ENCODE measurements around the gene GABRP. TPM values are rescaled to one million over a fixed set of nuclear protein-coding genes. Genes with fewer than 3 reads are reported as not detected.
"Not testable (repeated sequence)": the region's sequence is repeated elsewhere in the genome, so short reads cannot be mapped to it uniquely, and the experiment has no call there.

GABRP gene
- total and polyA plus RNA-seq, 4 donors, result 0.08 to 0.17 TPM; not detected in 2

GRCh38 chr5:170753311-170753710, 30.2 kb upstream of the GABRP start:
- DNase-seq (ENCODE audit: low spot score), result no peak
- Histone ChIP-seq H3K9me3 (ENCODE audit: control insufficient read depth in 4 of 4, low read length in 3 of 4) (no peaks in the 10 kb centered on the region), H3K36me3 (ENCODE audit: control insufficient read depth in 4 of 4, insufficient read depth in 3 of 4, low read depth in 1 of 4, low read length in 3 of 4) (no peaks in the 10 kb centered on the region), H3K27ac (ENCODE audit: low read depth in 1 of 2, low read length in 2 of 2) (no peak overlapping the region), H3K4me1 (ENCODE audit: control insufficient read depth in 4 of 4, insufficient read depth in 4 of 4, low read length in 3 of 4) (no peaks in the 10 kb centered on the region), H3K9ac (ENCODE audit: low read depth in 1 of 2, low read length in 2 of 2) (no peak overlapping the region), H3K4me3 (ENCODE audit: low read depth in 1 of 3, low read length in 3 of 3) (no peak overlapping the region), H3K27me3 (ENCODE audit: control insufficient read depth in 4 of 4, insufficient read depth in 4 of 4, low read length in 3 of 4) (peaks cover 0 to 9% (median 2%) of the 10 kb centered on the region in 4 donors)
- TF ChIP-seq JUND (IDR thresholded peaks at IDR 0.05) (no peak), ATF3 (IDR thresholded peaks at IDR 0.05) (no peak), EGR1 (IDR thresholded peaks at IDR 0.05; ENCODE audit: low read depth in 2 of 2) (no peak), TAF1 (conservative IDR thresholded peaks at IDR 0.05) (no peak)

GRCh38 chr5:170754508-170754907, 29.0 kb upstream of the GABRP start:
- H3K4me1 ChIP-seq (ENCODE audit: control insufficient read depth in 4 of 4, insufficient read depth in 4 of 4, low read length in 3 of 4); H3K36me3 ChIP-seq (ENCODE audit: control insufficient read depth in 4 of 4, insufficient read depth in 3 of 4, low read depth in 1 of 4, low read length in 3 of 4); H3K9me3 ChIP-seq (ENCODE audit: control insufficient read depth in 4 of 4, low read length in 3 of 4); H3K27me3 ChIP-seq (ENCODE audit: control insufficient read depth in 4 of 4, insufficient read depth in 4 of 4, low read length in 3 of 4); DNase-seq (ENCODE audit: low spot score); H3K9ac ChIP-seq (ENCODE audit: low read depth in 1 of 2, low read length in 2 of 2); H3K4me3 ChIP-seq (ENCODE audit: low read depth in 1 of 3, low read length in 3 of 3); H3K27ac ChIP-seq (ENCODE audit: low read depth in 1 of 2, low read length in 2 of 2): not testable (repeated sequence)
- WGBS, result 80% methylated on average over 2 of the region's 2 CpGs

GRCh38 chr5:170755679-170756456, 27.7 kb upstream of the GABRP start:
- Histone ChIP-seq H3K4me1 (ENCODE audit: control insufficient read depth in 4 of 4, insufficient read depth in 4 of 4, low read length in 3 of 4) (no peaks in the 10 kb centered on the region), H3K27me3 (ENCODE audit: control insufficient read depth in 4 of 4, insufficient read depth in 4 of 4, low read length in 3 of 4) (peaks cover 0 to 3% (median 0%) of the 10 kb centered on the region in 4 donors), H3K9me3 (ENCODE audit: control insufficient read depth in 4 of 4, low read length in 3 of 4) (no peaks in the 10 kb centered on the region), H3K4me3 (ENCODE audit: low read depth in 1 of 3, low read length in 3 of 3) (no peak overlapping the region), H3K36me3 (ENCODE audit: control insufficient read depth in 4 of 4, insufficient read depth in 3 of 4, low read depth in 1 of 4, low read length in 3 of 4) (no peaks in the 10 kb centered on the region), H3K27ac (ENCODE audit: low read depth in 1 of 2, low read length in 2 of 2) (no peak overlapping the region), H3K9ac (ENCODE audit: low read depth in 1 of 2, low read length in 2 of 2) (no peak overlapping the region)
- no peak for DNase-seq (ENCODE audit: low spot score)
- 83% methylated on average over 7 of the region's 7 CpGs for WGBS
- no peak for TF ChIP-seq GABPA (IDR thresholded peaks at IDR 0.05 in 1 of 2, conservative IDR thresholded peaks at IDR 0.05 in 1 of 2)
- TF ChIP-seq YY1 (IDR thresholded peaks at IDR 0.05), result no peak
- no peak for TF ChIP-seq ATF3 (IDR thresholded peaks at IDR 0.05)
- no peak for TF ChIP-seq TAF1 (conservative IDR thresholded peaks at IDR 0.05)
- no peak for TF ChIP-seq HNF4G (IDR thresholded peaks at IDR 0.05)

- 87% methylated on average over 8 of the region's 8 CpGs for WGBS
- H3K4me3 ChIP-seq (ENCODE audit: low read depth in 1 of 3, low read length in 3 of 3), result no peak overlapping the region
- TF ChIP-seq RAD21 (IDR thresholded peaks at IDR 0.05) (no peak), FOXA1 (IDR thresholded peaks at IDR 0.05) (no peak), EGR1 (IDR thresholded peaks at IDR 0.05; ENCODE audit: low read depth in 2 of 2) (no peak), CTCF (IDR thresholded peaks at IDR 0.05; ENCODE audit: low read depth, low read length, missing input control) (no peak), YY1 (IDR thresholded peaks at IDR 0.05) (no peak), REST (IDR thresholded peaks at IDR 0.05) (no peak), TAF1 (conservative IDR thresholded peaks at IDR 0.05) (no peak), SP1 (IDR thresholded peaks at IDR 0.05) (no peak), FOXA2 (IDR thresholded peaks at IDR 0.05) (no peak), ATF3 (IDR thresholded peaks at IDR 0.05) (no peak), HNF4A (conservative IDR thresholded peaks at IDR 0.05) (no peak), MAX (IDR thresholded peaks at IDR 0.05) (no peak), RXRA (IDR thresholded peaks at IDR 0.05) (no peak), GABPA (IDR thresholded peaks at IDR 0.05 in 1 of 2, conservative IDR thresholded peaks at IDR 0.05 in 1 of 2) (no peak)
- H3K27ac ChIP-seq (ENCODE audit: low read depth in 1 of 2, low read length in 2 of 2), result peak overlapping the region in 1 of 2 donors; percentile 30
- H3K9ac ChIP-seq (ENCODE audit: low read depth in 1 of 2, low read length in 2 of 2), result no peak overlapping the region
- no peaks in the 10 kb centered on the region for H3K36me3 ChIP-seq (ENCODE audit: control insufficient read depth in 4 of 4, insufficient read depth in 3 of 4, low read depth in 1 of 4, low read length in 3 of 4)
- peaks cover 0 to 2% (median 0%) of the 10 kb centered on the region in 4 donors for H3K27me3 ChIP-seq (ENCODE audit: control insufficient read depth in 4 of 4, insufficient read depth in 4 of 4, low read length in 3 of 4)
- no peak for DNase-seq (ENCODE audit: low spot score)
- no peaks in the 10 kb centered on the region for H3K4me1 ChIP-seq (ENCODE audit: control insufficient read depth in 4 of 4, insufficient read depth in 4 of 4, low read length in 3 of 4)
- H3K9me3 ChIP-seq (ENCODE audit: control insufficient read depth in 4 of 4, low read length in 3 of 4), result no peaks in the 10 kb centered on the region
Observed at GRCh38 chr5:170756691-170757090, 26.8 kb upstream of the GABRP start.
